ENCODE measurements around the gene ACAD8. TPM values are rescaled to one million over a fixed set of nuclear protein-coding genes. Genes with fewer than 3 reads are reported as not detected.

ACAD8 gene
- total RNA-seq, 4 donors from 2014 or later, result 46.3 to 71.2 (median 59.8) TPM

GRCh38 chr11:134216816-134217215 lies 36.6 kb upstream of the ACAD8 start:
- no peak for DNase-seq (ENCODE audit: low spot score in 2 of 2)
- H3K27me3 ChIP-seq, result no peaks in the 10 kb centered on the region
- no peak for TF ChIP-seq POLR2A (IDR thresholded peaks at IDR 0.05)
- TF ChIP-seq POLR2AphosphoS5 (IDR thresholded peaks at IDR 0.05), result no peak
- TF ChIP-seq CTCF (IDR thresholded peaks at IDR 0.05), result no peak
- no peak for TF ChIP-seq EP300 (IDR thresholded peaks at IDR 0.05)
- no peak overlapping the region for H3K27ac ChIP-seq
- no peaks in the 10 kb centered on the region for H3K4me1 ChIP-seq
- H3K36me3 ChIP-seq, result peaks cover 32% of the 10 kb centered on the region
- 96% methylated on average over 3 of the region's 3 CpGs for WGBS
- H3K9me3 ChIP-seq, result no peaks in the 10 kb centered on the region
- H3K4me3 ChIP-seq, result no peak overlapping the region

GRCh38 chr11:134223121-134223520 lies 30.2 kb upstream of the ACAD8 start:
- TF ChIP-seq EP300 (IDR thresholded peaks at IDR 0.05) (no peak), POLR2A (IDR thresholded peaks at IDR 0.05) (no peak), POLR2AphosphoS5 (IDR thresholded peaks at IDR 0.05) (no peak), CTCF (IDR thresholded peaks at IDR 0.05) (no peak)

GRCh38 chr11:134223836-134224709 lies 29.3 kb upstream of the ACAD8 start, which contains the start of the genes NCAPD3 and VPS26B:
Gene NCAPD3, minus strand, starts transcription at chr11:134223967. Its CDS starts 41 bp downstream, at chr11:134223926.
Gene VPS26B, plus strand, starts transcription at chr11:134224671. Its CDS starts 452 bp downstream, at chr11:134225123.
- Histone ChIP-seq H3K27ac (peak within 1 kb of the TSS; percentile 96), H3K9me3 (no peaks in the 10 kb centered on the region), H3K4me1 (peaks cover 46% of the 10 kb centered on the region), H3K36me3 (peaks cover 16% of the 10 kb centered on the region), H3K27me3 (no peaks in the 10 kb centered on the region), H3K4me3 (peak within 1 kb of the TSS; percentile 96)
- DNase-seq (ENCODE audit: low spot score in 2 of 2), result peak; percentile 98 to 99
- TF ChIP-seq EP300 (IDR thresholded peaks at IDR 0.05), result no peak
- no peak for TF ChIP-seq CTCF (IDR thresholded peaks at IDR 0.05)
- peak; percentile 91 to 97 for TF ChIP-seq POLR2A (IDR thresholded peaks at IDR 0.05)
- peak; percentile 95 to 98 (median 96) for TF ChIP-seq POLR2AphosphoS5 (IDR thresholded peaks at IDR 0.05)
- WGBS, result under 1% methylated on average over 45 of the region's 89 CpGs

More at GRCh38 chr11:134223121-134223520, 30.2 kb upstream of the ACAD8 start:
- Histone ChIP-seq H3K9me3 (no peaks in the 10 kb centered on the region), H3K4me3 (peak overlapping the region; percentile 96), H3K27me3 (no peaks in the 10 kb centered on the region), H3K36me3 (peaks cover 22% of the 10 kb centered on the region), H3K4me1 (peaks cover 40% of the 10 kb centered on the region), H3K27ac (no peak overlapping the region)
- 4% methylated on average over 5 of the region's 5 CpGs for WGBS
- DNase-seq (ENCODE audit: low spot score in 2 of 2), result no peak

GRCh38 chr11:134224710-134225664 lies 28.4 kb upstream of the ACAD8 start:
- peak in 1 of 2 donors; percentile 20 for TF ChIP-seq POLR2A (IDR thresholded peaks at IDR 0.05)
- no peak for TF ChIP-seq POLR2AphosphoS5 (IDR thresholded peaks at IDR 0.05)
- peak overlapping the region; percentile 96 for H3K27ac ChIP-seq
- no peaks in the 10 kb centered on the region for H3K27me3 ChIP-seq
- WGBS, result 0% methylated on average over 47 of the region's 93 CpGs
- H3K36me3 ChIP-seq, result peaks cover 7% of the 10 kb centered on the region
- H3K9me3 ChIP-seq, result no peaks in the 10 kb centered on the region
- DNase-seq (ENCODE audit: low spot score in 2 of 2), result peak; percentile 80 to 90
- H3K4me1 ChIP-seq, result peaks cover 55% of the 10 kb centered on the region
- peak overlapping the region; percentile 96 for H3K4me3 ChIP-seq

- TF ChIP-seq EP300 (IDR thresholded peaks at IDR 0.05) (no peak), CTCF (IDR thresholded peaks at IDR 0.05) (no peak), POLR2AphosphoS5 (IDR thresholded peaks at IDR 0.05) (no peak), POLR2A (IDR thresholded peaks at IDR 0.05) (no peak)
- no peak for DNase-seq (ENCODE audit: low spot score in 2 of 2)
- H3K36me3 ChIP-seq, result peaks cover 5% of the 10 kb centered on the region
Observed at GRCh38 chr11:134226806-134227325, 26.5 kb upstream of the ACAD8 start.

More at GRCh38 chr11:134226806-134227325, 26.5 kb upstream of the ACAD8 start:
- 89% methylated on average over 5 of the region's 5 CpGs for WGBS
- H3K4me1 ChIP-seq, result peaks cover 69% of the 10 kb centered on the region
- no peak overlapping the region for H3K4me3 ChIP-seq
- no peaks in the 10 kb centered on the region for H3K9me3 ChIP-seq
- no peaks in the 10 kb centered on the region for H3K27me3 ChIP-seq
- no peak overlapping the region for H3K27ac ChIP-seq

All from suprapubic skin (tissue), 4 donors.